SHP77 treated with DMSO at 0.1 percent for 48 hours (cell line): ENCODE measurements around the gene MAGI2.
"Not testable (repeated sequence)": the region's sequence is repeated elsewhere in the genome, so short reads cannot be mapped to it uniquely, and the experiment has no call there.

Experiments used
- DNase-seq: peaks from one replicate; lab custom pipeline; 2025; lab: John Stamatoyannopoulos, UW

Gene MAGI2

GRCh38 chr7:78562191-78562590 is 891.3 kb downstream of the MAGI2 start:
- DNase-seq = no peak

GRCh38 chr7:78558566-78558965 is 894.9 kb downstream of the MAGI2 start:
- DNase-seq = no peak

DNA sequence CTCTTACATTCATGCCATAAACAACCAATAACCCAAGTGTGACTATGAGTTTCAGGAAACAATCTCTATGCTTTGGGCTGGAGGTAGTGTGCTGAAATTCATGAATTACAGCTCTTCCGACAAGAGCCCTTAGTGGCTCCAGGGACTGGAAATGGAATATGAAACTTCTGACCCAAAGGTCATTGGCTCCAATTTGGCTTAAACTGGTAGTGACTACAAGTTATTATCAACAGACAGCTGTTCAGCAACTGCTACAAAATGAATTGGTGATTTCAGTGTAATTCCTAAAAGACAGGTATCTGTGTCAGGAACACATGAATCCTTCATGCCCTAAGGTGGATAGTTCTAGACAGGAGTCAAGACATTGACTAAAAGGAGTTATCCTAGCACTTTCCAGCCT is 909.5 kb downstream of the MAGI2 start:
- no peak for DNase-seq

- no peak for DNase-seq
Measured at GRCh38 chr7:78542981-78543380, 910.5 kb downstream of the MAGI2 start.

DNA sequence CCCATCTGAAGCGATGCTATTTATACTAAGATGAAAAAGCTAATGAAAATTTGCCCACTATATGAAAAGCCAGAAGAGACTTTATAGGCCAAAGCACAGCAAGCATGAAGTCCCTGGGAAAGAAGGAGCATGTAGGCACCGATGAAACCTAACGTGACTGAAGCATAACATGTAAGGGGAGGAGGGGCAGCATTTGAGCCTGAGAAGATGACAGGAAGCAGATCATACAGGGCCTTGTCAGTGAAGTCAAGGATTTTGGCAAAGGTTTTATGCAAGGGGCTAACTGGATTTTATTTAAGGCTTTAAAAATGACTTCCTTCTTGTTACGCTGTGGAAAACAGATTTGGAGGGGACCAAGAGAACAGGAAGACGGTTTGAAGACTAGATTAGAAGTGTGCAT is 910.9 kb downstream of the MAGI2 start:
- no peak for DNase-seq

- no peak for DNase-seq
Measured at GRCh38 chr7:78539825-78540224, 913.6 kb downstream of the MAGI2 start.

GRCh38 chr7:78535655-78536054 is 917.8 kb downstream of the MAGI2 start:
- no peak for DNase-seq

- DNase-seq = no peak
Measured at GRCh38 chr7:78530351-78530750, 923.1 kb downstream of the MAGI2 start.

DNA sequence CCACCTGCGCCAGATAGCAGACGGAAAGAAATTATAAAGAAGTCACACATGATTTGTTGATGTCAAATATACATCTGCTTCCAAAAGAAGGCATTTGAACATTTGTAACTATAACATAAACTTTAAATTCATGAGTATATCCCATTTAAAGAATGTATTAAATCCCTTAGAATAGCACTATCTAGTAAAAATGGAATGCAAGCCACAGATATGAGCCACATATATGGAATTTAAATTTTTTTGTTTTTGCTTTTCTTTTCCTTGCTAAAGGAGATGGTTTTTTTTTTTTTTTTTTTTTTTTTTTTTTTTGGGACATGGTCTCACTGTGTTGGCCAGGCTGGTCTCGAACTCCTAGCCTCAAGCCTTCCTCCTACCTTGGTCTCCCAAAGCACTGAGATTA is 924.1 kb downstream of the MAGI2 start:
- no peak for DNase-seq

DNA sequence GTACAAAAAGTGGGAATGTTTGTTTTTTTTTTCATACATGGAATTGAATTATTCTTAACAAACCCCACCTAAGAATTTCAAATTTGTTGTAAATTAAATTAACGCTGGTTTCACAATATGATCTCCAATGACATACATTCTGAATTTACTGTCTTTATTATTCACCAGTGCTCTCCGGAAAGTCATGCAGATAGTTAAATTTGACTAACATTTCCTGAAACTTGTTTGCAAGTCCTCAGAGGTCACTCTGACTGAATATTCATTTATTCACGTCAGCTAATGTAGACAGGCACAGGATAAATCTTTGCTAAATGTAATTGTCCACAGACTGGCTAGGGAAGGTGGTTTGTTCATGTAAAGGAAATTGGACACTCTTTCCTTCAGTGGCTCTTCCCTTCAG is 924.5 kb downstream of the MAGI2 start:
- no peak for DNase-seq

GRCh38 chr7:78523930-78524329 is 929.5 kb downstream of the MAGI2 start:
- no peak for DNase-seq

- DNase-seq = no peak
Measured at GRCh38 chr7:78521961-78522360, 931.5 kb downstream of the MAGI2 start.

- DNase-seq = no peak
Measured at GRCh38 chr7:78516450-78516849, 937.0 kb downstream of the MAGI2 start.

DNA sequence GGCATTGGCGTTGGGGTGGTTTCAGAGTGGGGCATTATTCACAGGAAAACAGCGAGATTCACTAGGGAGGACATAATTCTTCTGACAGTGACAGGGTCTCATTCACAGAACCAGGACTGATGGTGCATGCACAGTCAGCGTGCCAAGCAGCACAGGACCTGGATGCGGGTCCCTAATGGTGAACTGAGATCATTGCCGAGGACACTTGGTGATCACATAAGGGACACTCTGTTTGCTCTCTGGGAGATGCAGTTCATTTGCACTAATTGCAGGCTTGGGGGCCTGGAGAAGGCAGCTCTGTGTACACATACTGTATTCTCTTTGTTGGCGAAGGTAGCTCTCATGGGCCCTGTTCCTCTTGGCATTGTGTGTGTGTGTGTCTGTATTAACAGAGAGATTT is 938.8 kb downstream of the MAGI2 start:
- DNase-seq = no peak

- DNase-seq = peak; percentile 9
Measured at GRCh38 chr7:78510580-78511188, 942.8 kb downstream of the MAGI2 start.

GRCh38 chr7:78503301-78503700 is 950.2 kb downstream of the MAGI2 start:
- not testable (repeated sequence) for DNase-seq

- no peak for DNase-seq
Measured at GRCh38 chr7:78501064-78501463, 952.4 kb downstream of the MAGI2 start.

DNA sequence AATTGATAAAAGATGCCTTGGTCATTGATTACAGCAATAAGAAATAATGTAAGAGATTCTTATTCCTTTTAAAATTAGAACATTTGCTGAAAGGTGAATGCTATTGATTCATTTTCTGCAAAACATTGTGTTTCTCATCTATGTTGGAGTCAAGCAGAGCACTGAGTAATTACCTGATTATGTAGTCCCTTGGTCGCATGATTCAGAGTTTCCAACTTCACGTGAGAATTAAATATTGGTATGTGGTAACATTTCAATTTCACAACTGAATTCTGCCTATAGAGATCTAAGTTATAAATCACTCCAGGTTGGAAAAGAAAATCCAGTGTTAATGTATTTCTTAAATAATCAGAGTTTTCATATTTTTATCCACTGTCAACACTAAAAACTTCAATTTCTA is 953.5 kb downstream of the MAGI2 start:
- DNase-seq = no peak

DNA sequence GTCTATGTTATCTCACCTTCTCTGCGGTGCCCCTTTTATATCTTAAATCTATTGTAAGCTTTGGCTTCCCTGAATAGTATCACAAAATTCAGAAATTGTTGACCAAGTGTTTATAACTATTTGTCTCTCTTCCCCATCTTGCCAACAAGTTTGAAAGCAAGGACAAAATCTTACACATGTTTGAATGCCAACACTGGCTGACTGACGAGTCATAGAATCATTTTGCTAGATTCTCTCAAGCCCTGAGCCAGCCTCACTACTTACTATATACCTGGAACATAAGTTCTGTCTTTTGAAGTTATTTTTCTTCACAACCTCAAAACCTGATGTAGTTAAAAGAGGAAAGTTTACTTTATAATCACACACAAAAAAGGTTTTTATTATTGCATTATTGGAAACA is 954.2 kb downstream of the MAGI2 start:
- DNase-seq = no peak

DNA sequence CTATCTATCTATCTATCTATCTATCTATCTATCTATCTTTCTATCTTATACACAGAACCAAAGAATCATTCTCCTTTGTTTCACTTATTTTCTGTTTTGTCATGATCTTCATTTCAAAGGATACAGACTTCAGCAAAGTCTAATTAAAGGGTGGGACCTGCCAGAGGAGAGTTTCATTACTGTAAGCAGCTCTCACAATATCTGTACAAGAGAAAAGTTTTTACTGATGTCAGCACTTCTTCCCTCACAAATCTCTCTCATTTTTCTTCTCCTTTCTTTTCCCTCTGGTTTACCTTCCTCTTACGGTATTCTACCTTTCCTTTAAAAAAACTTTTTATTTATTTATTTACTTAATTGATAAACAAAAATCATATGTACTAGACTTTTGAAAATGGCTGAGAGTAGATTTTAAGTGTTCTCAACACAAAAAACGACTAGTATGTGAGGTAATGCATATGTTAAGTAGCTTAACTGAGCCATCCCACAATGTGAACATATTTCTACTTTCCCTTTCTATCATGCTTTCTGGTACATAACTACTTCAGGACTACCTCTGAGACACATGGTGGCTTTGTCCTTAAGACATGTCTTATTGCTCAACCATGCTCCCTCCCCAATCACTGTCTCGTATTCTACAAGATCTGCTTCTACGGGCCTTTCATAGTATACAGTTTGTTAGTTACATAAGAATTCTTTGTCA is 955.6 kb downstream of the MAGI2 start:
- DNase-seq = no peak

DNA sequence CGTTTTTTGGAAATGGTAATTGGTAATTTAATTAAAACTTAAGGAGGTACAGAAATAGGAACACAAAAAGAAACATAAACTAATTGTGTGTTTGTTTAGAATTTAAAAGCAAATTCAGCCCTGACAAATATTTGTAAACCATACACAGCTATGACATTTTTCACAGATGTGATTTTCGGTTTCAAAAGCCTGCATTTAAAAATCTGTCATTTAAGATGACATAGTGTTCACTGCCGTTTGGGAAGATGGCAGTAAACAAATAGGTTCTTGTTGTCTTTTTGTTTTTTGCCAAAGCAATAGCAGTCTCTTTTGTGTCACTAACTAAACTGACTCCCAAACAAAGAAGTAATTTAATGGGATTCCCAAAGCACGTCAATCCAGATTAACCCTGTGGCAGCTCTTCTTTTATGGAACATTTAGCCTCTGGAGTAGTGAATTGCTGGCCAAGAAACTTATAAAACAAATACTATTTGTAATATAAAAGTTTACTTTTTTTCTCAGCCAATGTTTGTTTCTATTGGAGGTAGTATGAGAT is 957.3 kb downstream of the MAGI2 start:
- no peak for DNase-seq

DNA sequence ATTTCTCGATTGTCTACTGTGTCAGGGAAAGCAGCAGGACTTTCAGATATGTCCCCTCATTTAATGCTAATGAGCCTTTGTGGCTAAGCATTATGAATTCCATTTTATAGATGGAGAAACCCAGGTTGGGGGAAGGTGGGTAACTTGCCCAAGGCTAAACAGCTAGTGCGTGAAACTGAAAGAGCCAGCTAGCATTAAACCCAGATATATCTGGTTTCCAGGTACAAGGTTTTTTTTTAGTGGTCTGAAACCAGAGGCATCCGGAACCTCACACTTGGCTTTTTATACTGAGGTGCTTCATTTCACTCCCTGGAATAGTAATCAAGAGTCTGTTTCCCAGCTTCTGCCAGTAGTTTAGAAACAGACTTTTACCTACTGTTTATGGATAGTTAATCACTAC is 960.1 kb downstream of the MAGI2 start:
- no peak for DNase-seq

DNA sequence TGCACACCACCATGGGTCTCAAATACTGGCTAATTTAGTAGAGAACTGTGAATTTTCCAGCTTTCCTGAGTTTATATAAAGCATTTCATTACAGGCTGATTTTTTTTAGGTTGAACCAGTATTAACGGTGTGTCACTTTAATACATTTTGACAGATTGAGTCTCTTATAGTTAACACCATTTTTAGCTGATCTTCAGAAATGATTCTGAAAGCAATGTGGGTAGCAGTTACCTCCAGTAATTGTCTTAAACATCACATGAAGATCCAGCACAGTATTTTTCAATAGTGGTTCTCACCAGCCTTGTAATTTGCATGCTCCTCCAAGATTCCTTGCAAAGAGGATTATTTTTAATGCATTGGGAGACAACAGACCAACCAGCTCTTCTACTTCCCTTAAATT is 961.3 kb downstream of the MAGI2 start:
- no peak for DNase-seq

DNA sequence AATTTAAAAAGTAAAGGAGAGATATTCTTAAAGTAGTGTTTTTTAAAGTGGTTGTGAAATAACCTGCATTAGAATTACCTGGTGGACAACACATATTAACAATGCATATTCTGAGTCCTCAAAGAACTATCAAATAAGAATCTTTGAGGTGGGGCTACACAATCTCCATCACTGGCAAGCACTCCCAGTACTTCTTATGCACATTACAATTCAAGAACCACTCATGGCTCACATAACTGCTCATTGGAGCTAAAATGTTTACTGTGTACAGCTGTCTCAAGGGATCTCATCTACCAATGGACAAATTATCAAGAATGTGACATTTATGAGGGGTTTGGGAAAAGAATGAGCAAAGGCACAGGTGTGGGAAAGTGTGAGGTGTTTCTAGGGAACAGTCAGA is 962.9 kb downstream of the MAGI2 start:
- DNase-seq = no peak
